Small intestine (tissue), 7 donors: Measurements from ENCODE around the gene RPS26. TPM values are rescaled to one million over a fixed set of nuclear protein-coding genes. Genes with fewer than 3 reads are reported as not detected.
"Not testable (repeated sequence)": the region's sequence is repeated elsewhere in the genome, so short reads cannot be mapped to it uniquely, and the experiment has no call there.

Experiments
- DNase-seq, 2 donors: peaks; one replicate each; pipeline versions ENCODE4 v3.0.0 to v3.0.0-alpha.2; 2013
- FAIRE-seq: peaks from 2 replicates; lab custom pipeline; 2012; peaks lifted over from hg19 to GRCh38; lab: Jason Lieb, UNC
- H3K27ac ChIP-seq, 3 donors: one replicate each; pipeline ENCODE4 v1.5.1; 2013; ENCODE audit warnings: low read length in 2 of 3, mild to moderate bottlenecking in 2 of 3, control low read depth in 1 of 3, inconsistent platforms in 1 of 3, low read depth in 1 of 3, moderate library complexity in 1 of 3
- H3K27me3 ChIP-seq, 3 donors: one replicate each; pipeline ENCODE4 v1.6.1; 2013; ENCODE audit warnings: low read length in 3 of 3, inconsistent platforms in 1 of 3; ENCODE audit not compliant: control insufficient read depth in 3 of 3, insufficient read depth in 3 of 3
- H3K36me3 ChIP-seq, 3 donors: one replicate each; pipeline ENCODE4 v1.6.1; 2013; ENCODE audit warnings: low read length in 3 of 3, inconsistent platforms in 1 of 3, low read depth in 1 of 3, mild to moderate bottlenecking in 1 of 3, moderate library complexity in 1 of 3; ENCODE audit not compliant: control insufficient read depth in 3 of 3, insufficient read depth in 2 of 3
- H3K4me1 ChIP-seq, 3 donors: one replicate each; pipeline ENCODE4 v1.6.1; 2013; ENCODE audit warnings: low read length in 2 of 3, inconsistent platforms in 1 of 3, low read depth in 1 of 3, mild to moderate bottlenecking in 1 of 3, moderate library complexity in 1 of 3; ENCODE audit not compliant: control insufficient read depth in 3 of 3, insufficient read depth in 2 of 3
- H3K4me3 ChIP-seq, 3 donors: one replicate each; pipeline ENCODE4 v1.5.1; 2013; ENCODE audit warnings: low read length in 3 of 3, control low read depth in 1 of 3, inconsistent platforms in 1 of 3, low read depth in 1 of 3, mild to moderate bottlenecking in 1 of 3, moderate library complexity in 1 of 3
- H3K9me3 ChIP-seq, 2 donors: one replicate each; pipeline ENCODE4 v1.6.1; 2013; ENCODE audit warnings: low read depth in 1 of 2, low read length in 1 of 2; ENCODE audit not compliant: control insufficient read depth in 2 of 2, insufficient read depth in 1 of 2
- WGBS, 3 donors: extraction: QIAGEN DNeasy Blood & Tissue Kit; methylation state at CpG; one replicate each; pipeline ENCODE4 v1.1.7; 2013; 5-methylcytosine and 5-hydroxymethylcytosine counted together
- polyA plus RNA-seq, 4 donors: library from polyadenylated mRNA; stranded (reverse) in 3 of 4; unstranded in 1 of 4; fragments of 200-250 nt in 3 of 4; fragments of 120-200 nt in 1 of 4; gene quantifications; one replicate each; pipeline versions ENCODE4 v1.2.1 to v1.2.3, GENCODE V29; 2013
- donor health status: healthy with polysubstance abuse.
- donor health status: control.
- donor health status: control.
- donor health status: Bipolar disorder and iron deficiency.
- donor health status: healthy.

The RPS26 gene
- polyA plus RNA-seq, 4 donors = 253 to 1,993 (median 1,176) TPM

DNA sequence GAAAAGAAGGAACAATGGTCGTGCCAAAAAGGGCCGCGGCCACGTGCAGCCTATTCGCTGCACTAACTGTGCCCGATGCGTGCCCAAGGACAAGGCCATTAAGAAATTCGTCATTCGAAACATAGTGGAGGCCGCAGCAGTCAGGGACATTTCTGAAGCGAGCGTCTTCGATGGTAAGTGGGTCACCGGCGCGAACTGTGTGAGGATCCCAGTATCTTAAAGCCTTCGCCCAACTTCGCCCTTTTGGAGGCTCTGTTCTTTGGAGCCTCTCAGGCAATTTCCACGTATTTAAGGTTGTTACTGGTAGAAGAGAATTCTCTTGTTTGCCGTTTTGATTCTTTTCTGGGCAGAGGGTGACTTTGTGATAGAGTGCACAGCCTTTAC, 704 bp downstream of the RPS26 start:
- Histone ChIP-seq H3K4me1 (peaks cover 0 to 20% (median 0%) of the 10 kb centered on the region in 3 donors), H3K36me3 (peaks cover 0 to 26% (median 5%) of the 10 kb centered on the region in 3 donors), H3K4me3 (peak overlapping the region; percentile 70 to 81 (median 81)), H3K27ac (peak overlapping the region; percentile 75 to 98 (median 95))
- H3K9me3 ChIP-seq, FAIRE-seq, DNase-seq, H3K27me3 ChIP-seq: not testable (repeated sequence)
- WGBS, 3 donors = 0 to 2% (median 1%) methylated on average over 17 to 20 of the region's 20 CpGs

DNA sequence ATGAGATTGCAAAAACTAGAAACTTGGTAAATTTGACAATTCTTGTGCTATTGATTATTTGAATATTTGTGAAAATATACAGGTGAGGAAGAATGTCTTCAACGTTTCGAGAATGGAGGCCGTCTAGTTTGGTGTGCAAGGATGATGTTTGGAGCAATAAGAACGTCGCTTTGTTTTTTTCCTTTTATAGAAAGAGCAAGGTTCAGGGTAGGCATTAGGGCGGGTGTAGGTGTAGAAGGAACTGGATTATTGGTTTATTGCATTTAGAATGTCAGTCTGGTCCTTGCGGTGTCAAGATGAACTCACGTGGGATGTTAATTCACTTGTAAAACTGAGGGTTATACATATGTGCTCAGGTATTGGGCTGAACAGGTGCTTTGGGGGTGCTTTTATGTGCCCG, 1.1 kb downstream of the RPS26 start:
- Histone ChIP-seq H3K4me1 (peaks cover 0 to 20% (median 0%) of the 10 kb centered on the region in 3 donors), H3K27ac (peak overlapping the region; percentile 75 to 98 (median 95)), H3K27me3 (no peaks in the 10 kb centered on the region), H3K4me3 (peak overlapping the region; percentile 70 to 81 (median 81)), H3K9me3 (no peaks in the 10 kb centered on the region), H3K36me3 (peaks cover 0 to 24% (median 5%) of the 10 kb centered on the region in 3 donors)
- no peak for FAIRE-seq
- WGBS, 3 donors = 2 to 26% (median 9%) methylated on average over 9 of the region's 9 CpGs
- peak; percentile 65 for DNase-seq

DNA sequence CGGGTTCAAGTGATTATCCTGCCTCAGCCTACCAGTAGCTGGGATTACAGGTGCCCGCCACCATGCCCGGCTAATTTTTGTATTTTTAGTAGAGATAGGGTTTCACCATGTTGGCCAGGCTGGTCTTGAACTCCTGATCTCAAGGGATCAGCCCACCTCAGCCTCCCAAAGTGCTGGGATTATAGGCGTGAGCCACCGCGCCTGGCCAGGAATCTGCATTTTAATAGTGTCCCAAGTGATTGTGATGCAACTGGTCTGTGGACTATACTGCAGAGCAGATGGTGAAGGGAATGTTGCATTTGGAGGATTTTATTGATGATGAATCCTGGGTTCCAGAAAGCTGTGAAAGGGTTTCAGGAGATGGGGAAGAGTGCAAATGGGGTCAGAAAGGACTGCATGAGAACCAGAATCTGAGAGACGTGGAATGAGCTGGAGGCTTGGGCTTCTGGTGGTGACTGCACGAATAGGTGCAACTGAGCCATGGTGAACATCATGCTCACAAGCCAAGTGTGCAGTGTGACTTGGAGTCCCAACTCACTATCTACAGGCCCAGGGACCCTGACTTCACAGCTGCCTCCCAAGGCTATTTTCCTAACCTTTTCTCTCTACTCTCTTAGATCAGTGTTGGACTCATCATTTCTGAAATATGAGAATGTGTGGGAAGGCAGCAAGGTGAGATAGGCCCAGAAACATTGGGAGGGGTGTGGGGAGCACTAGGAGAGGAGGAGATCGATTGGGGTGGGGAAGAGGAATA, 4.5 kb downstream of the RPS26 start:
- Histone ChIP-seq H3K4me3 (no peak overlapping the region), H3K27me3 (no peaks in the 10 kb centered on the region), H3K9me3 (no peaks in the 10 kb centered on the region), H3K36me3 (peaks cover 0 to 24% (median 5%) of the 10 kb centered on the region in 3 donors), H3K27ac (no peak overlapping the region), H3K4me1 (peaks cover 0 to 17% (median 0%) of the 10 kb centered on the region in 3 donors)
- FAIRE-seq (no peak), DNase-seq (no peak)
- 82 to 85% (median 83%) methylated on average over 9 of the region's 9 CpGs for WGBS, 3 donors

- Histone ChIP-seq H3K4me3 (no peak overlapping the region), H3K4me1 (no peaks in the 10 kb centered on the region), H3K36me3 (no peaks in the 10 kb centered on the region), H3K9me3 (no peaks in the 10 kb centered on the region), H3K27me3 (no peaks in the 10 kb centered on the region), H3K27ac (no peak overlapping the region)
- WGBS, 3 donors = 77 to 85% (median 85%) methylated on average over 6 of the region's 6 CpGs
- FAIRE-seq (no peak), DNase-seq (no peak)
These were observed 11.7 kb downstream of the RPS26 start for GRCh38 chr12:56053407-56053893.

DNA sequence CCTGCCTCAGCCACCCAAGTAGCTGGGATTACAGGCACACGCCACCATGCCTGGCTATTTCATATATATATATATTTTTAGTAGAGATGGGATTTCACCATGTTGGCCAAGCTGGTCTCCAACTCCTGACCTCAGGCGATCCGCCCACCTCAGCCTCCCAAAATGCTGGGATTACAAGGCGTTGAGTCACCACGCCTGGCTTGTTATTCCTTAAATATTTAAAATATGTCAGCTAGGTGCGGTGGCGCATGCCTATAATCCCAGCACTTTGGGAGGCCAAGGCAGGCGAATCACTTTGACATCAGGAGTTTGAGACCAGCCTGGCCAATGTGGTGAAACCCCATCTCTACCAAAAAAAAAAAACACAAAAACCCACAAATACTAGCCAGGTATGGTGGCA, 18.2 kb downstream of the RPS26 start:
- FAIRE-seq, H3K9me3 ChIP-seq, H3K27me3 ChIP-seq, DNase-seq, H3K27ac ChIP-seq, H3K4me1 ChIP-seq, H3K4me3 ChIP-seq, H3K36me3 ChIP-seq: not testable (repeated sequence)
- WGBS, 3 donors = 94 to 95% (median 94%) methylated on average over 8 of the region's 8 CpGs

DNA sequence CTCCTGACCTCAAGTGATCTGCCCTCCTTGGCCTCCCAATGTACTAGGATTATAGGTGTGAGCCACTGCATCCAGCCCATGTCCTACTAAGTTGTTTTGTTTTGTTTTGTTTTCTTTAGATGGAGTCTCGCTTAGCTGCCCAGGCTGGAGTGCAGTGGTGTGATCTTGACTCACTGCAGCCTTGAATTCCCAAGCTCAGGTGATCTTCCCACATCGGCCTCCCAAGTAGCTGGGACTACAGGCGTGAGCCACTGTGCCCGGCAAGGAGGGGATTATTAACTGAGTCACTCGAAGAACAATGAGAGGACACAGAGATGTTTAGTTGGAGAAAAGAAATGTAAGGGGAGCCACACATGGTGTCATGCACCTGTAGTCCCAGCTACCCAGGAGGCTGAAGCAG, 20.3 kb downstream of the RPS26 start:
- H3K27me3 ChIP-seq = no peaks in the 10 kb centered on the region
- H3K9me3 ChIP-seq = no peaks in the 10 kb centered on the region
- H3K36me3 ChIP-seq = no peaks in the 10 kb centered on the region
- H3K4me3 ChIP-seq = no peak overlapping the region
- no peak for FAIRE-seq
- 70 to 83% (median 77%) methylated on average over 5 of the region's 5 CpGs for WGBS, 3 donors
- no peak for DNase-seq
- H3K27ac ChIP-seq = no peak overlapping the region
- no peaks in the 10 kb centered on the region for H3K4me1 ChIP-seq

- H3K4me3 ChIP-seq = no peak overlapping the region
- H3K9me3 ChIP-seq = no peaks in the 10 kb centered on the region
- no peaks in the 10 kb centered on the region for H3K27me3 ChIP-seq
- H3K4me1 ChIP-seq = no peaks in the 10 kb centered on the region
- DNase-seq = no peak
- no peak for FAIRE-seq
- no peaks in the 10 kb centered on the region for H3K36me3 ChIP-seq
- no peak overlapping the region for H3K27ac ChIP-seq
These were observed 21.3 kb downstream of the RPS26 start for GRCh38 chr12:56062996-56063395.

DNA sequence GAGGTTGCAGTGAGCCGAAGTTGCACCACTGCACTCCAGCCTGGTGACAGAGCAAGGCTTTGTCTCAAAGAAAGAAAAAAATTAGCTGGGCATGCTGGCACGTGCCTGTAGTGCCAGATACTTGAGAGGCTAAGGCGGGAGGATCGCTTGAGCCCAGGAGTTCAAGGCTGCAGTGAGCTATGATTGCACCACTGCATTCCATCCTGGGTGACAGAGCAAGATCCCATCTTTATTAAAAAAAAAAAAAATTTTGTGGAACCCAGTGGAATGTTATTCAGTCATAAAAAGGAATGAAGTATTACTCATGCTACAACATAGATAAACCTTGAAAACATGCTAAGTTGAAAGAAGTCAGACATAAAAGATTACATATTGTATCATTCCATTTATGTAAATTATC, 29.9 kb downstream of the RPS26 start:
- Histone ChIP-seq H3K36me3 (no peaks in the 10 kb centered on the region), H3K4me1 (no peaks in the 10 kb centered on the region), H3K4me3 (no peak overlapping the region), H3K9me3 (no peaks in the 10 kb centered on the region), H3K27me3 (no peaks in the 10 kb centered on the region), H3K27ac (no peak overlapping the region)
- WGBS, 3 donors = 80 to 86% (median 81%) methylated on average over 4 of the region's 4 CpGs
- FAIRE-seq (no peak), DNase-seq (no peak)
